Measurements from ENCODE around the gene RNF123. TPM values are rescaled to one million over a fixed set of nuclear protein-coding genes. Genes with fewer than 3 reads are reported as not detected.

Gene RNF123
- total and polyA plus RNA-seq, 2 donors (not counting 3 experiments of a cell fraction or from before 2014, with no cell fraction given): 43.4 to 59.3 TPM

DNA sequence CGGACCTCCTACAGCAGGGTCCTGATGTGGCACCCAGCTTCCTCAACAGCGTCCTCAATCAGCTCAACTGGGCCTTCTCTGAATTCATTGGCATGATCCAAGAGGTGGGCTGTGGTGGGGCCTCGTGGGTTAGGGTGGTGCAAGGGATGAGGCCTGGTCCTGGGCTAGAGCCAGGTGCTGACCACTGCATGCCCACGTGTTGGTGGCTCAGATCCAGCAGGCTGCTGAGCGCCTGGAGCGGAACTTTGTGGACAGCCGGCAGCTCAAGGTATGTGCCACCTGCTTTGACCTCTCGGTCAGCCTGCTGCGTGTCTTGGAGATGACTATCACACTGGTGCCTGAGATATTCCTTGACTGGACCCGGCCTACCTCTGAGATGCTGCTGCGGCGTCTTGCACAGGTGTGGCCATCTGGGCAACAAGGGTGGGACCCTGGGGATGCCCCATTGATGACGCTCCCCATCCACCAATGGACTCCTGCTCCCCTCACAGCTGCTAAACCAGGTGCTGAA lies 26.3 kb downstream of the RNF123 start:
- H3K27me3 ChIP-seq (ENCODE audit: control insufficient read depth in 2 of 2, insufficient read depth in 2 of 2, low read length in 2 of 2): no peaks in the 10 kb centered on the region
- H2AFZ ChIP-seq (ENCODE audit: low read depth, low read length): no peak overlapping the region
- intact Hi-C loops (cut with micrococcal nuclease) (no loop called here), dilution Hi-C loops (cut with MboI; ENCODE audit: extremely low pct_ligation_motif_present, low sequenced_read_pairs) (no loop called here)
- H3K4me2 ChIP-seq (ENCODE audit: insufficient read depth, low read length): no peak overlapping the region
- no peak overlapping the region for H3K27ac ChIP-seq (ENCODE audit: insufficient read depth, low read depth, low read length)
- no peak overlapping the region for H3K9ac ChIP-seq (replicated peaks; ENCODE audit: extremely low read depth, insufficient read depth, low read length)
- ChIA-PET CTCF (interaction anchor here (1.6 to 2.3 kb wide), 2 partner anchors 13 to 176 kb away, joined by 4 to 7 read pairs; no protein-coding TSS in a partner anchor), POLR2A (no interaction called here)
- no peaks in the 10 kb centered on the region for H3K79me2 ChIP-seq (ENCODE audit: control insufficient read depth, insufficient read depth, low read length)
- FAIRE-seq (no peak), DNase-seq (ENCODE audit: low read depth, low spot score) (no peak)
- H3K36me3 ChIP-seq (ENCODE audit: control insufficient read depth in 2 of 2, extremely low read depth in 1 of 2, insufficient read depth in 2 of 2, low read length in 2 of 2): peaks cover 0 to 4% of the 10 kb centered on the region in 2 experiments
- TF ChIP-seq MYC (IDR thresholded peaks at IDR 0.05; ENCODE audit: low read depth, low read length) (no peak), JUN (IDR thresholded peaks at IDR 0.05; ENCODE audit: borderline replicate concordance, insufficient read depth, insufficient read length, low read depth) (no peak), GATA2 (IDR thresholded peaks at IDR 0.05; ENCODE audit: insufficient read depth, insufficient read length, low read depth, low read length) (no peak), POLR2AphosphoS5 (IDR thresholded peaks at IDR 0.05; ENCODE audit: insufficient read depth, low read depth, low read length) (no peak), POLR2A (IDR thresholded peaks at IDR 0.05; ENCODE audit: low read depth, low read length) (no peak), FOS (IDR thresholded peaks at IDR 0.05; ENCODE audit: borderline replicate concordance, insufficient read depth, low read length) (no peak)
- TF ChIP-seq, protein P1, sequence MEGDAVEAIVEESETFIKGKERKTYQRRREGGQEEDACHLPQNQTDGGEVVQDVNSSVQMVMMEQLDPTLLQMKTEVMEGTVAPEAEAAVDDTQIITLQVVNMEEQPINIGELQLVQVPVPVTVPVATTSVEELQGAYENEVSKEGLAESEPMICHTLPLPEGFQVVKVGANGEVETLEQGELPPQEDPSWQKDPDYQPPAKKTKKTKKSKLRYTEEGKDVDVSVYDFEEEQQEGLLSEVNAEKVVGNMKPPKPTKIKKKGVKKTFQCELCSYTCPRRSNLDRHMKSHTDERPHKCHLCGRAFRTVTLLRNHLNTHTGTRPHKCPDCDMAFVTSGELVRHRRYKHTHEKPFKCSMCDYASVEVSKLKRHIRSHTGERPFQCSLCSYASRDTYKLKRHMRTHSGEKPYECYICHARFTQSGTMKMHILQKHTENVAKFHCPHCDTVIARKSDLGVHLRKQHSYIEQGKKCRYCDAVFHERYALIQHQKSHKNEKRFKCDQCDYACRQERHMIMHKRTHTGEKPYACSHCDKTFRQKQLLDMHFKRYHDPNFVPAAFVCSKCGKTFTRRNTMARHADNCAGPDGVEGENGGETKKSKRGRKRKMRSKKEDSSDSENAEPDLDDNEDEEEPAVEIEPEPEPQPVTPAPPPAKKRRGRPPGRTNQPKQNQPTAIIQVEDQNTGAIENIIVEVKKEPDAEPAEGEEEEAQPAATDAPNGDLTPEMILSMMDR (IDR thresholded peaks at IDR 0.05; ENCODE audit: extremely low read depth in 1 of 2, insufficient read depth in 1 of 2, low read depth in 1 of 2, low read length in 2 of 2): no peak
- TF ChIP-seq, protein P2, sequence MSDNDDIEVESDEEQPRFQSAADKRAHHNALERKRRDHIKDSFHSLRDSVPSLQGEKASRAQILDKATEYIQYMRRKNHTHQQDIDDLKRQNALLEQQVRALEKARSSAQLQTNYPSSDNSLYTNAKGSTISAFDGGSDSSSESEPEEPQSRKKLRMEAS (IDR thresholded peaks at IDR 0.05; ENCODE audit: insufficient read depth, insufficient read length): no peak
- H3K9me3 ChIP-seq (replicated peaks; ENCODE audit: control insufficient read depth, insufficient read depth, low read length): no peaks in the 10 kb centered on the region
- no peak overlapping the region for H3K4me3 ChIP-seq (replicated peaks in 1 of 3; ENCODE audit: insufficient read depth in 1 of 3, low read depth in 1 of 3, low read length in 3 of 3)
- H3K9me1 ChIP-seq (replicated peaks; ENCODE audit: control insufficient read depth, extremely low read depth, insufficient read depth, low read length): no peaks in the 10 kb centered on the region
- no TSS peak for BruUV-seq (replicated peaks)
- no peaks in the 10 kb centered on the region for H4K20me1 ChIP-seq (replicated peaks; ENCODE audit: control insufficient read depth, extremely low read depth, insufficient read depth, low read length)
- peaks cover 7% of the 10 kb centered on the region for H3K4me1 ChIP-seq (ENCODE audit: control insufficient read depth, extremely low read depth, insufficient read depth, low read length)
